HG03342 (cell line): Measurements from ENCODE around the gene BTF3.
"Not testable (repeated sequence)": the region's sequence is repeated elsewhere in the genome, so short reads cannot be mapped to it uniquely, and the experiment has no call there.

ENCODE experiments used
- ATAC-seq: cut with Tn5 transposase; IDR thresholded peaks from one replicate; pipeline ENCODE4 v1.9.1; 2021; ENCODE audit warnings: mild to moderate bottlenecking, moderate library complexity; ENCODE audit not compliant: unreplicated experiment

The BTF3 gene

DNA sequence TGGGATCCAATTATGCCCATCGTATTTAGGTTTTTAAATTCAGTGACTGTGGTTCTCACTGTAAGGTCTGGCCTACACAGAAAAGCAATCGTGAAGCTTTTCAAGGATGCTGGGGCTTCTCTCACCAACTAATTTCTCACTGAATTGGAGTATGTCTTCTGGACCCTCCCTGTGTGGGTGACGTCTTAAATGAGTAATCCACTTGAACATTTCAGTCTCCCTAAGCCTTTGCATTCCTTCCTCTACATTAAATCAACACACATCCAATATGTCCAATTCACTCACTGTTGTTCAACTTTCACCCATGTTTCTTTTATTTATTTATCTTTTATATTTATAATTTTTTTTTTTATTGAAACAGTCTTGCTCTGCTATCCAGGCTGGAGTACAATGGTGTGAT lies 12.5 kb upstream of the BTF3 start:
- no peak for ATAC-seq

DNA sequence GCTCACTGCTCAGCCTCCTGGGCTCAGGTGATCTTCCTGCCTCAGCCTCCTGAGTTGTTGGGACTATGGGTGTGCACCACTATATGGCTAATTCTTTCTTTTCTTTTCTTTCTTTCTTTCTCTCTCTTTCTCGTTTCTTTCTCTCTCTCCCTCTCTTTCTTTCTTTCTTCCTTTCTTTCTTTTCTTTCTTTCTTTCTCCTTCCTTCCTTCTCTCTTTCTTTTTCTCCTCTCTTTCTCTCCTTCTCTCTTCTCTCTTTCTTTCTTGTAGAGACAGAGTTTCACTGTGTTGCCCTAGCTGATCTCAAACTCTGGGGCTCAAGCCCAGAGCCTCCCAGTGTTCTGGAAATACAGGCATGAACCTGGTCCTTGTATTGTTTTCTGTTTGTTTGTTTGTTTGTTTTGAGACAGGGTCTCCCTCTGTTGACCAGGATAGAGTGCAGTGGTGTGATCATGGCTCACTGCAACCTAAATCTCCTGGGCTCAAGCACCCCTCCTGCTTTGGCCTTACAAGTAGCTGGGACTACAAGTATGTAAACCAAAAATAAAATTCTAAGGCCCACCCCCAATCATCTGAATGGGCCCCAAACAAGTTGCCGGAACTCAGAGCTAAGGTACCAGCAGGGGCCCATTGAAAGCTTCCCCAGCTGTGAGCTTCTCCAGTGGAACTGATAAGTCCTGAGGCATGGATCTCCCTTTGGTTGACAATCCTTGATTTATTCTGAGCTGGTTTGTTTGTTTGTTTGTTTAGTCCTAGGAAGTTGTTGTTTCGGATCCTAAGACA lies 11.9 kb upstream of the BTF3 start:
- no peak for ATAC-seq

DNA sequence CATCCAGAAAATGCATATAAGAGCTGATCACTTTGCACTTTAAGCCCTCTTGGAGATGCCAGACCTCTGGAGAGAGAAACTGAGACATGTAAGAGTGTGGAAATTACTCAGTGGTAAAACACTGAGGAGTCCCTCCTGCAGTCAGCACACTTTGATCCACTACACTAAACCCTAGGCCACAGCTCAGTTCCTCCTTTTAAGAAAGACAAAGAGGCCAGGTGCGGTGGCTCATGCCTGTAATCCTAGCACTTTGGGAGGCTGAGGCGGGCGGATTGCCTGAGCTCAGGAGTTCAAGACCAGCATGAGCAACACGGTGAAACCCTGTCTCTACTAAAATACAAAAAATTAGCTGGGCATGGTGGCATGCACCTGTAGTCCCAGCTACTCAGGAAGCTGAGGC lies 11.0 kb upstream of the BTF3 start:
- ATAC-seq: not testable (repeated sequence)

- no peak for ATAC-seq
These were observed 10.4 kb upstream of the BTF3 start for GRCh38 chr5:73487815-73488214.

- no peak for ATAC-seq
These were observed 9.4 kb upstream of the BTF3 start for GRCh38 chr5:73488806-73489205.

GRCh38 chr5:73490088-73490487 lies 8.2 kb upstream of the BTF3 start:
- no peak for ATAC-seq

DNA sequence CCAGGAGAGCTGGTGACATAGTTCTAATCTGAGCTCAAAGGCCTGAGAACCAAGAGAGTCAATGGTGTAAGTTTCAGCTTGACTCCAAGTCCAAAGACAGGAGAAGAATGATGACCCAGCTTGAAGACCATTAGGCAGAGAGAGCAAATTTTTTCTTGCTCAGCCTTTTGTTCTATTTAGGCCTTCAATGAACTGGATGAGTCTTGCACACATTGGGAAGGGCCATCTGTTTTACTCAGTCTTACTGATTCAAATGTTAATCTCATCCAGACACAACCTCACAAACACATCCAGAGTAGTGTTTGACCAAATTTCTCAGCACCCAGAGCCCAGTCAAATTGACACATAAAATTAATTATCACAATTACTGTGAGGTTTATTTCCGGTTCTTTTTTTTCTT lies 7.1 kb upstream of the BTF3 start:
- no peak for ATAC-seq

GRCh38 chr5:73493421-73493820 lies 4.8 kb upstream of the BTF3 start:
- no peak for ATAC-seq

GRCh38 chr5:73494721-73495120 lies 3.5 kb upstream of the BTF3 start:
- ATAC-seq: no peak

GRCh38 chr5:73495772-73496335 lies 2.4 kb upstream of the BTF3 start:
- no peak for ATAC-seq

DNA sequence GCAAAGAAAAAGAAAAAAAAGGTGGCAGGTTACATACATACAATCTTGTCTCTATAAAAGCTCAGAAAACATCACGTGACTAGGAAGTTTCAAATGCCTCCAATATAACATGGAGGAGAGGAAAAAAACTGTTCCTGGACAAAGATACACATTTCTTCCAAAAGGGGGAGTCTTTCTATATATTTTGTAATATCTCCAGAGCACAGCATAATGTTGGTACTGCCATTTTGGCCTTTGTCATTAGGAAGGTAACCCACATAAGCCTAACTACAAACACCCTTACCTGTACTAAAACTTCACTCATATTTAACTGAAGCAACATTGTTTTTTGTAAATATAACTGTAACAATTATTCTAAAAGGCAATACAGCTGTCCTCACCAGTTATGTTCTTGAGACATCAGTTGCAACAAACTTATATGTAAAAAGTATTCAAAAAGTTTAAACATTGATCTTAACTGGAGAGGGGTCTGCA lies 1.2 kb upstream of the BTF3 start:
- ATAC-seq: no peak

GRCh38 chr5:73497497-73498056 lies 665 bp upstream of the BTF3 start:
- ATAC-seq: no peak

DNA sequence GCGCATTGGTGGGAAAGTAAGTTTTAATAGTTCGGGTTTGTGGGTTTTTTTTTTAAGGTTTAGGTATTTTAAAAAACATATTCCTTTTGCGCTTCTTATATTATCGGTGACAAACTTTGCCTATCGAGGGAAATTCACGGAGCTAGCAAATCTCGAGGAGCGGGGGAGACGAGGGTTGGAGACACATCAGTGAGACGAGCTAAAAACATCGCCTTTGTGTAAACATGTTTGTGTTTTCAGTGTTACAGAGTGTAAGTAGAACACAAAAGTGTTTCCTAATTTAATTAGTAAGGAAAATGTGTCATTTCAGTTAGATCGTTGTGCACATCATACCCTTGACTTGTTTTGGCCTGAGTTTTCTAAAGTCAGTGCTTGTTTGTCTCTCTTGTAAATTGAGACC lies 945 bp downstream of the BTF3 start:
- no peak for ATAC-seq

- no peak for ATAC-seq
These were observed 1.5 kb downstream of the BTF3 start for GRCh38 chr5:73499756-73500155.

GRCh38 chr5:73501406-73501805 lies 3.2 kb downstream of the BTF3 start:
- ATAC-seq: no peak

DNA sequence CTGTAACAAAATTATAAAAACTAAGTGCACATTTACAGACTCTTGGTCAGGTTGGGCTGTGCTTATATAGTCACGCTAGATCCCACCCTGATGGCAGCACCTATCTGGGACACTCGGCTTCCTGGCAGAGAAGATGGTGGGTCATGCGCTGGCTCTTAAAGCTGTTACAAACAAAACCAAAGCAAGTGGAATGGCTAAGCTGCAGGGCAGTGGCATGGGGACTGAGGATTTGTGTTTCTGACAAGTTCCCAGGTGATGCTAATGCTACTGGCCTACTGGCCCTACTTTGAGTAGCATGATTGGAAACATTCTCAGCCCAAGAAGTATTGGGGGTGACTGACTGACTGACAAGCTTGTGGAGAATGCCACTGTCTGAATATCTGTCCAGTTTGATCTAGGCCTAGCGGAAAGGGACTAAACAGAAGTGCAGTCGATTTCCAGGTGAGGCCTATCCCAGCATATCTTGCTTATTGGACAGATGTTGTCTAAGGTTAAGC lies 8.3 kb downstream of the BTF3 start:
- no peak for ATAC-seq

- ATAC-seq: no peak
These were observed 8.8 kb downstream of the BTF3 start for GRCh38 chr5:73507062-73507461.

DNA sequence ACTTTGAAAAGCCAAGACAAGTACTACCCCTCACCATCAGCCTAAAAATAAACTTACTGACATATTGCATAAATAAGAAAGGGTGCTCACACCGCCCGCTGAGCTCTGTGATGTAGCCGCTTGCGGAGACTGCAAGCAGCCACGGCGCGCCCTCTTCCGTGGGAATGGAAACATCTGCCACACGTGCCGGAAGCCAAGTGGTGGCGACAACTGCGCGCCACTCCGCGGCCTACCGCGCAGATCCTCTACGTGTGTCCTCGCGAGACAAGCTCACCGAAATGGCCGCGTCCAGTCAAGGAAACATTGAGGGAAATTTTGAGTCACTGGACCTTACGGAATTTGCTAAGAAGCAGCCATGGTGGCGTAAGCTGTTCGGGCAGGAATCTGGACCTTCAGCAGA lies 10.3 kb downstream of the BTF3 start:
- ATAC-seq: not testable (repeated sequence)

DNA sequence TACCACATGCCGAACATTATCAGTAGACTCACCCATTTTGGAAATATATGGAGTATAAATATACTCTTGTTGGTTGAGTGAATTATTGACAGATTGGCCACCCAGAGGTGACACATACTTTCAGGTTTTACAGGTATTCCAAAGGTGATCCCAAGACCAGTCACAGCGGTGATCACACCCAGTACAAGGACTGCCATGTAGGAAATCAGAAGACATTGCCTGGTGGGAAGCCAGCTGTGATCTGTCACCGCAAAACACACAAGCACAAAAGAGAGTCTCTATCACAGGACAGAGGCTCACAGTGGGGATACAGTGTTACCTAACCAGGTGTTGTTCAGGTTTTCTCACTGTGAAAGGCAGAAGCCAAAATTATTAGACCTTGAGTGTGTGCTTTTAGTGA lies 15.8 kb downstream of the BTF3 start:
- ATAC-seq: no peak

DNA sequence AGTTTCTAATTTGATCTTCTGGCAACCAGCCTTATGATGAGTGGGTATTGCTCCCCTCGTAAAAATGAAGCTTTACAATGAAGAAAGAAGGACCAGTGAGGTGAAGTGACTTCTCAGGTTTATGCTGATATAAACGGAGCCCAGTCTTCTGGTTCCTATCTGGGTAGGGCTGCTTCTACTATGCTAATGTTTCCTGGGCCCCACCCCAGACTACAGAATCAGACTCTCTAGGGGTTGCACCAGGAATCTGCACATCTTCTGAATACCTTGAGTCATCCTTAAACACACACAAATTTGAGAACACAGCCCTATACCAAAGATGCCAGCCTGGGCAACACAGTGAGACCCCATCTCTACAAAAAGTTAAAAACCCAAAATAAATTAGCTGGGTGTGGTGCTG lies 16.2 kb downstream of the BTF3 start:
- ATAC-seq: no peak

- no peak for ATAC-seq
These were observed 17.0 kb downstream of the BTF3 start for GRCh38 chr5:73515232-73515631.
